GM18519 (cell line): ENCODE measurements around the gene ONECUT1.

Source experiments
- ATAC-seq: cut with Tn5 transposase; IDR thresholded peaks from one replicate; pipeline ENCODE4 v1.9.1; 2021; ENCODE audit warnings: mild to moderate bottlenecking, moderate library complexity; ENCODE audit not compliant: unreplicated experiment, low FRiP score

Gene ONECUT1

GRCh38 chr15:52797625-52798501, 7.7 kb upstream of the ONECUT1 start:
- ATAC-seq, result no peak

- ATAC-seq, result no peak
These were observed 6.8 kb upstream of the ONECUT1 start for GRCh38 chr15:52796753-52797520.

GRCh38 chr15:52796228-52796521, 6.0 kb upstream of the ONECUT1 start:
- no peak for ATAC-seq

- no peak for ATAC-seq
These were observed 5.5 kb upstream of the ONECUT1 start for GRCh38 chr15:52795464-52796227.

GRCh38 chr15:52794665-52795463, 4.7 kb upstream of the ONECUT1 start:
- ATAC-seq, result no peak

GRCh38 chr15:52791776-52792175, 1.6 kb upstream of the ONECUT1 start:
- ATAC-seq, result no peak

GRCh38 chr15:52790941-52791751, 1.0 kb upstream of the ONECUT1 start:
- ATAC-seq, result no peak

- ATAC-seq, result no peak
These were observed 451 bp downstream of the ONECUT1 start for GRCh38 chr15:52789601-52790168.

GRCh38 chr15:52789008-52789600, 1.0 kb downstream of the ONECUT1 start:
- ATAC-seq, result no peak

GRCh38 chr15:52788099-52788986, 1.8 kb downstream of the ONECUT1 start:
- no peak for ATAC-seq

GRCh38 chr15:52787549-52788098, 2.5 kb downstream of the ONECUT1 start:
- no peak for ATAC-seq

GRCh38 chr15:52787123-52787503, 3.0 kb downstream of the ONECUT1 start:
- no peak for ATAC-seq

- no peak for ATAC-seq
These were observed 3.6 kb downstream of the ONECUT1 start for GRCh38 chr15:52786436-52787122.

GRCh38 chr15:52785672-52786406, 4.3 kb downstream of the ONECUT1 start:
- ATAC-seq, result no peak

GRCh38 chr15:52784799-52785671, 5.1 kb downstream of the ONECUT1 start:
- ATAC-seq, result no peak
